ENCODE results near the gene CEP85L.

DNA sequence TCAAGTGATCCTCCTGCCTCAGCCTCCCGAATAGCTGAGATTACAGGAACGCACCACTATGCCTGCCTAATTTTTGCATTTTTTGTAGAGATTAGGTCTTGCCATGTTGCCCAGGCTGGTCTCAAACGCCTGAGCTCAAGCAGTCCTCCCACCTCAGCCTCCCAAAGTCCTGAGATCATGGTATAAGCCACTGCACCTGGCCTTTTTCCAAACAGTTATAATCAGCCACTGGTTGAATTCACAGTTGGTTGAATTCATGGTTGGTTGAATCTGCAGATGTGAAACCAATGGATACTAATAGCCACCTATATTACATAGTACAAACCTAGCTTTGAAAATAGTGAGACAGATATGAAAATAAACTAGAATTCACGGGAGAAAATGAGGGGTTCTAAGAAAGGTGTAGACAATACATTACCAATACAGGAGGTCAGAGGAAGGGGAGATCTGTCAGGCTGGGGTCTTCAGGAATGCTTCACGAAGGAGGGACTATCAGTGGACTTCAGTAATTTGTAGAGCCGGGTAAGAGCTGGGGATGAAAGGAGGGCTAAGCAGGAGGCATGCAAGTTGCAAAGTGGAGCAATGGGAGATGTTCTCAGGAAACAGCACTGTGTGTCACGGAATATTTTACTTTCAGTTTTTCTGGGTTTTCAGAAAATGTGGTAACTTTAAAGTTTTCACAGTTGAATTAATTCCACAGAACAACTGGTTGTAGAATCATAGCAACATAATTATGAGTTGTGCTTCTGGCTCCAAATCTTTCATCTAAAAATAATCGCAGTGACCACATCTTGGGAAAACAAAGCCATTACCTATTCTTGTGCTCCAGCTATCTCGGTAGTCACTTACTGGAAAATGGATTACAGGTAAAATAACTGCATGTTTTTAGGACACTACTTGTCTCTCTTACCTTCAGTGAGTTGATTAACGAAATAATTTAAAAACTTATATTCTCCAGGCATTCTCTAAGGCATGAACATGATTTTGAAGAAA is 12.9 kb upstream of the CEP85L start:
- TF ChIP-seq, protein P1, sequence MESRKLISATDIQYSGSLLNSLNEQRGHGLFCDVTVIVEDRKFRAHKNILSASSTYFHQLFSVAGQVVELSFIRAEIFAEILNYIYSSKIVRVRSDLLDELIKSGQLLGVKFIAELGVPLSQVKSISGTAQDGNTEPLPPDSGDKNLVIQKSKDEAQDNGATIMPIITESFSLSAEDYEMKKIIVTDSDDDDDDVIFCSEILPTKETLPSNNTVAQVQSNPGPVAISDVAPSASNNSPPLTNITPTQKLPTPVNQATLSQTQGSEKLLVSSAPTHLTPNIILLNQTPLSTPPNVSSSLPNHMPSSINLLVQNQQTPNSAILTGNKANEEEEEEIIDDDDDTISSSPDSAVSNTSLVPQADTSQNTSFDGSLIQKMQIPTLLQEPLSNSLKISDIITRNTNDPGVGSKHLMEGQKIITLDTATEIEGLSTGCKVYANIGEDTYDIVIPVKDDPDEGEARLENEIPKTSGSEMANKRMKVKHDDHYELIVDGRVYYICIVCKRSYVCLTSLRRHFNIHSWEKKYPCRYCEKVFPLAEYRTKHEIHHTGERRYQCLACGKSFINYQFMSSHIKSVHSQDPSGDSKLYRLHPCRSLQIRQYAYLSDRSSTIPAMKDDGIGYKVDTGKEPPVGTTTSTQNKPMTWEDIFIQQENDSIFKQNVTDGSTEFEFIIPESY (CRISPR knock-in tag; IDR thresholded peaks at IDR 0.05): no peak
- TF ChIP-seq TSC22D2 (CRISPR knock-in tag; IDR thresholded peaks at IDR 0.05; ENCODE audit: borderline replicate concordance) (no peak), RAD21 (CRISPR knock-in tag; IDR thresholded peaks at IDR 0.05) (no peak), CTCF (CRISPR knock-in tag; IDR thresholded peaks at IDR 0.05) (no peak), SALL1 (CRISPR knock-in tag; IDR thresholded peaks at IDR 0.05) (no peak), ZNF280B (CRISPR knock-in tag; IDR thresholded peaks at IDR 0.05; ENCODE audit: borderline replicate concordance) (no peak), NR2C2 (CRISPR knock-in tag; IDR thresholded peaks at IDR 0.05; ENCODE audit: borderline replicate concordance) (no peak), ZNF121 (CRISPR knock-in tag; IDR thresholded peaks at IDR 0.05) (no peak), HNRNPUL1 (IDR thresholded peaks at IDR 0.05; ENCODE audit: low read depth, low read length) (no peak), ZNF331 (CRISPR knock-in tag; IDR thresholded peaks at IDR 0.05) (no peak), ZBTB25 (CRISPR knock-in tag; IDR thresholded peaks at IDR 0.05) (no peak)

All from HepG2 (cell line).